HK-2 (cell line): Measurements from ENCODE around the gene PABPN1L.
"Not testable (repeated sequence)": the region's sequence is repeated elsewhere in the genome, so short reads cannot be mapped to it uniquely, and the experiment has no call there.

Source experiments
- DNase-seq: peaks from one replicate; pipeline ENCODE4 v3.0.0-alpha.2; 2018; ENCODE audit not compliant: unreplicated experiment

The PABPN1L gene

DNA sequence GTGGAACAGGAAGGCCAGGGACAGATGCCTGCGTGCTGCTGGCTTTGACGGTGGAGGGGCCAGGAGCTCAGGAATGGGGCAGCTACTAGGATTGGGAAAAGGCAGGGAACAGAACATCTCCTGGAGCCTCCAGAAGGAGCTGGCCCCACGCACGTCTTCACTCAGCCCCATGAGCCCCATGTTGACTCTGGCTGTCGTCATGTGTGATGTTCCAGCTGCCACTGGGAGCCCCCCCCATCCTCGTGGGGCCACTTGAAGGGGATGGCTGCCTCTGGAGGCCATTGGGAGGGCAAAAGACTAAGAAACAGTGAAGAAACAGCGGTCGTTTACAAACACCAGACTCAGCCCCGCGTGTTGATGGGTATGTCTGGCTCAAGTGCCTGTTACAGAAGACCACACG lies 36.2 kb downstream of the PABPN1L start:
- DNase-seq = no peak

DNA sequence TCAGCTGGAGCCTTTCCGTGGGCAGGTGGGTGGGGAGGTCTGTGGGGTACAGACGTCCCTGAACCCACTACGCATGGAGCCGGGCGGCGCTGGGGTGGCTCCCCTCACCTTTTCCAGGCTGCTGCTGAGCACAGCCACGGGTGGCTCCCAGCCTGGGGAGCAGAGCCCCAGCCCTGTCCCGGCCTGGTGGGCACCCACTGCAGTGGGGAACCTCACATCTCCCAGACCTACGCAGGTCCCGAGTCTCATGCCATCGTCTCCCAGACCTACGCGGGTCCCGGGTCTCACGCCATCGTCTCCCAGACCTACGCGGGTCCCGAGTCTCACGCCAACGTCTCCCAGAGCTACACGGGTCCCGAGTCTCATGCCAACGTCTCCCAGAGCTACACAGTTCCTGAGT lies 37.7 kb downstream of the PABPN1L start:
- DNase-seq = no peak

GRCh38 chr16:88827727-88828126 lies 38.7 kb downstream of the PABPN1L start:
- no peak for DNase-seq

GRCh38 chr16:88826070-88826840 lies 40.2 kb downstream of the PABPN1L start:
- DNase-seq = no peak

DNA sequence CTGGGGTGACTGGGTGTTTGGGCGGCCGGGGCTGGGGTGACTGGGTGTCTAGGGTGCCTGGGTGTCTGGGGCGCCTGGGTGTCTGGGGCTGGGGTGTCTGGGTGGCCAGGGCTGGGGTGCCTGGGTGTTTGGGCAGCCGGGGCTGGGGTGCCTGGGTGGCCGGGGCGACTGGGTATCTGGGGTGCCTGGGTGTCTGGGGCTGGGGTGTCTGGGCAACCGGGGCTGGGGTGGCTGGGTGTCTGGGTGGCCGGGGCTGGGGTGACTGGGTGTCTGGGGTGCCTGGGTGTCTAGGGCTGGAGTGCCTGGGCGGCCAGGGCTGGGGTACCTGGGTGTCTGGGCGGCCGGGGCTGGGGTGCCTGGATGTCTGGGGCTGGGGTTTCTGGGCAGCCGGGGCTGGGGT lies 41.3 kb downstream of the PABPN1L start:
- DNase-seq = no peak

DNA sequence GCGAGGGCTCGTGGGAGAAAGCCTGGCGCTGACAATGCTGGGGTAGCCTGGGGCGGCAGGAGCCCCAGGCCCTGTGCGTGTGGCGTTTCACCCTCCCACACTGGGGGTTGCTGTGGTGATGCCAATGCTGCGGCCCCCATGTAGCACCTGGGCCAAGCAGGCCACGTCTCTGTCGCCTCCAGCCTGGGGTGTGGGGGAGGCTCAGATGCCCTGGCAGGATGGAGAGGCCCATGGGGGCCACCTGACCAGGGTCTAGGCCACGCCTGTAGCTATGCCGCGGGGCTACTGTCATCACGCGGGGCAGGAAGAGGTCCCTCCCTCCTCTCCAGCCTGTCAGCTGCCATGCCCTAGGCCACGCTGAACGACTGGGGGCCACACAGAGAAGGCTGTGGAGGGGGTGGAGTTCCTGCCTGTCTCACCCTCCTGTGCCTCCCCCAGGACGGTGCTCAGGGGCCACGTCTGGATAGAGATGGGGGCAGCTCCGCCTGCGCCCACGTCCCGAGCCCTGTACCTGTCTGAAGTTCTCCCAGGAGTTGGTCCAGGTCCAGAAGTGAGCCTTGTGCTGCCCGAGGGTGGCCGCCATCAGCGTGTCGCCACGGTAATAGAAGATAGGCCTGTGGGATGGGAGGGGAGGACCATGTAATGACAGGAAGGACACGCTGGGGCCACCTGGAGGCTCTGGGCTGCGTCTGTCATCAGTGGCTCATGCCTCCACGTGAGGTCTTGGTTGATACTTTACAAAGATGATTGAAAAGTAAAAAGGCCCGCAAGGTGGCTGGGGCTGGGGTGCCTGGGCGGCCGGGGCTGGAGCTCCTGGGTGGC lies 42.0 kb downstream of the PABPN1L start:
- DNase-seq = no peak

DNA sequence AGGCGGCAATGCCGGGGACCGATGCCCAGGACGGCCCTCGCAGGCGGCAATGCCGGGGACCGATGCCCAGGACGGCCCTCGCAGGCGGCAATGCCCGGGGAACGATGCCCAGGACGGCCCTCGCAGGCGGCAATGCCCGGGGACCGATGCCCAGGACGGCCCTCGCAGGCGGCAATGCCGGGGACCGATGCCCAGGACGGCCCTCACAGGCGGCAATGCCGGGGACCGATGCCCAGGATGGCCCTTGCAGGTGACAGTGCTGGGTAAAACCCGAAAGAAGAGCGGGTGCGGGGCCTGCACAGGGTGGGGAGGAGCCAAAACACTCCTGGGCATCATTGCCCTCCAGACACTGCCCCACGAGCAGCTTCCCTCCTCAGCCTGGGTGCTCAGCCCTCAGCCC lies 42.8 kb downstream of the PABPN1L start:
- DNase-seq = not testable (repeated sequence)

DNA sequence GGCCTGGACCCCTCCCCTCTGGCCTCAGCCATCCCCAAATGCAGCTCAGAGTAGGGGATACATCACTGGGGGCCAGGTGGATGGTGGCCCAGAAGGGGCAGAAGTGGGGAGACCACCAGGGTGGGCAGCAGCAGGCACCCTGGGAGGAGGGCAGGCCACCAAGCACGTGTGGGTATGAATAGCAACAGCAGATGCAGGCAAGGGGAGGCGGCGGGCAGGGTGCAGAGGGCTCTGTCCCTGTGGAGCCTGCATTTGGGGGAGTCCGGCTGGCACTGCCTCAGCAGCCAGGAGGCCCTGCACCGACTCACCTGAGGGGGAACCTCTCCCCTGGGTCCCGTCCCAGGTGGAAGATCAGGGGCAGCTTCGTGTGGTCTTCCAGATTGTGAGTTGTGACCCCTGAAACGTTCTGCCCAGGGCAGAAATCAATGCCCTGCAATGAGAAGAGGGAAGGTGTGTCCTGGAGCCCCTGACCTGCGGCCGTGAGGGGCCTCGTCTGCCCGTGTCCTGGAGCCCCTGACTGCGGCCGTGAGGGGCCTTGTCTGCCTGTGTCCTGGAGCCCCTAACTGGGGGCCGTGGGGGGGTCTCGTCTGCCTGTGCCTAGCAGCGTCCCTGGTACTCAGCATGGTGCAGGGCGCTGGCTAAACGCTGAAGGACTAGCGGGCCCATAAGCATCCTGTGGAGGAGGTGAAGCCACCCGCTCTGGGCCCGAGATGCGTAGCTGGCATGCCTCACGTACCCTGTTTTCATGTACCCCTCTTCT lies 44.0 kb downstream of the PABPN1L start:
- DNase-seq = no peak

GRCh38 chr16:88821168-88821850 lies 45.2 kb downstream of the PABPN1L start:
- DNase-seq = no peak

- no peak for DNase-seq
Observed at GRCh38 chr16:88820385-88821025, 46.0 kb downstream of the PABPN1L start.

DNA sequence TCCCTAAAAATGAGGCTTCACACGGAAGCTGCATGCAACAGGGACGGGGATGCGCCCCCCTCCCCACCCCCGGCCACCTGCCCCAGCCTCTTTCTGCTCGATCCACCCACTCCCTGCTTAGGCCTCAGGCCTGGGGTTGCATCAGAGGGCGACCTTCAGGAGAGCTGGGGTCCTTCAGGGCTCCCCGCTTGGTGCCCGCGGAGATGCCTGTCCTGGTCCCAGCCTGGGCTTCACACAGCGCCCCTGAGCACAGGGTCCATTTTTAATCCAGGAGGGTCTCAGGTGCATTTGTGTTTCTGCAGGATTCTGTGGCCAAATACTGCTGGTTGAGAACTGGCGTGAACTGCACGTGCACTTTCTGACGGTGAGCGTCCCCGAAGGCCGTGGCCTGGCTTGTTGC lies 47.3 kb downstream of the PABPN1L start:
- no peak for DNase-seq

GRCh38 chr16:88818575-88818874 lies 47.9 kb downstream of the PABPN1L start:
- no peak for DNase-seq

- DNase-seq = no peak
Observed at GRCh38 chr16:88817785-88818574, 48.5 kb downstream of the PABPN1L start.

- no peak for DNase-seq
Observed at GRCh38 chr16:88816736-88817535, 49.5 kb downstream of the PABPN1L start.

DNA sequence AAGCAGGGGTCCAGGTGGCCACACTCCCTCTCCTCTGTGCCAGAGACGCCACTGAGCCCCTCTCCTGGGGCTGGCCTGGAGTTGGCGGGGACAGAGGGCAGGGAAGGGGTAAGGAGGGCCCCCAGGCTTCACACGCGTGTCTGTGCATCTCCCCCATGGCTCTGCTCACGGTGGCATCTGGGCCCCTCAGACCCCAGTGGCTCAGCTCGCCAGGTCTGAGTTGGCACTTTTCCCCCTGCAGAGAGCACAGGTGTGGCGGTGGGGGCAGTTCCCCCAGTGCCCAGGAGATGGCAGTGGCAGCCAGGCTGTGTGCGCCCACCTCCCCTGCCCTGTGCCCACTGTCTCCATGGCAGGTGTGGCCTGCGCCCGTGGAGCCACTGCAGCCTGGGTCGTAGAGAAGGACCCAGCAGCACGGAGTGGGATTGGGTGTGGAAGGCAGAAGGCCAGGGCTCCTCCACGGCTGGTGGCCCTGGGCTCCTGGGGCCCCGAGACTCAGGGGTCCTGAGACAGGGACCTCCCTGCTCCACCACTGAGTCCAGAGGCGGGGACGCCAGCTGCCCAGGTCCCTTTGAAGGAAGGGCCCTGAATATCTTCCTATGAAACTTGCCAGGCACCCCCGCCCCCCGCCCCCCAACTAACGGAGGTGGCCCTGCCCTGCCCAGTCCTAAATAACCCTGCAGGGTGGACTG lies 50.4 kb downstream of the PABPN1L start:
- peak; percentile 63 for DNase-seq

DNA sequence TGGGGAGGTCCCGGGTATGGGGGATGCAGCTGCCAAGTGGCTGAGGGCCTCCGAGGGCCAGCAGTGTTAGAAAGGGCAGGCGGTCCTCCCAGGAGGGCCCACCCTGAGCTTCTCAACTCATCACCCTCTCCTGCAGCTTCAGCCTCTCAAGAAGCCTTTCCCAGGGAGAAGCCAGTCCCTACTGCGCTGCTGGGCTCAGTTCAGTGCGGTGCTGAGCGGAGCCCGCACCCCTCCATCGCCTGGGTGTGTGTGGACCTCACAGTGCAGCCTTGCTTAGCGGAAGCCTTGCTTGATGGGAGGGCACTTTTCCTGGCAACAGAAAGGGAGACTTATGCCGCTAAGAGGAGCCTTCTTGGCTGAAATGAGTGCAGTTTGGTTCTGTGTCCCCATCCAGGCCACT lies 51.2 kb downstream of the PABPN1L start:
- DNase-seq = no peak

DNA sequence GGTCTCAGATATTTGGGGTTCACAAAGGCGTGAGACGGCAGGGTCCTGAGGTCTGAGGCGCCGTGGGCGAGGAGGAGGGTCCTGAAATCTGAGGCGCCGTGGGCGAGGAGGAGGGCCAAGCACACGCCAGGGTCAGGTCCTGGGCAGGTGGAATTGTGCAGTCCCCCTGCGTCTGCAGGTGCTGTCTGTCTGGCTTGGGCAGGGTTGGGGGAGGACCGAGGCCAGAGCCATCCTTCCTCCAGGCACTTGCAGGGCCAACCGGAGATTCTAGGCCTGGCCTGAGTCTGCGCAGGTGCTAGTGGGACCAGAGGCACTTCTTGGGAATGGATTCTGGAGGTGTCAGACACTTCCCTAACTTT lies 52.3 kb downstream of the PABPN1L start:
- no peak for DNase-seq
